Hematopoietic multipotent progenitor cell treated with erythropoietin and hydrocortisone succinate and interleukin-3 and kit ligand, for 6 days (in vitro differentiated cells): ENCODE results near the gene CLDN15.

Source experiments
- DNase-seq: peaks from one replicate; pipeline ENCODE4 v3.0.0-alpha.2; 2015

CLDN15 gene

GRCh38 chr7:101195884-101196283 is 41.7 kb downstream of the CLDN15 start:
- no peak for DNase-seq

- DNase-seq: no peak
Measured at GRCh38 chr7:101189109-101189508, 48.5 kb downstream of the CLDN15 start.

- no peak for DNase-seq
Measured at GRCh38 chr7:101186844-101187428, 50.7 kb downstream of the CLDN15 start.

GRCh38 chr7:101186194-101186593 is 51.4 kb downstream of the CLDN15 start:
- DNase-seq: no peak

GRCh38 chr7:101185258-101185839 is 52.3 kb downstream of the CLDN15 start:
- DNase-seq: no peak
